NCI-H524 (cell line): ENCODE results near the gene FAIM2.

Experiments used
- DNase-seq, 2 experiments: peaks; one replicate each; lab custom pipeline; 2025; lab: John Stamatoyannopoulos, UW

The FAIM2 gene

GRCh38 chr12:49939307-49939706, 35.6 kb upstream of the FAIM2 start:
- DNase-seq: no peak

DNA sequence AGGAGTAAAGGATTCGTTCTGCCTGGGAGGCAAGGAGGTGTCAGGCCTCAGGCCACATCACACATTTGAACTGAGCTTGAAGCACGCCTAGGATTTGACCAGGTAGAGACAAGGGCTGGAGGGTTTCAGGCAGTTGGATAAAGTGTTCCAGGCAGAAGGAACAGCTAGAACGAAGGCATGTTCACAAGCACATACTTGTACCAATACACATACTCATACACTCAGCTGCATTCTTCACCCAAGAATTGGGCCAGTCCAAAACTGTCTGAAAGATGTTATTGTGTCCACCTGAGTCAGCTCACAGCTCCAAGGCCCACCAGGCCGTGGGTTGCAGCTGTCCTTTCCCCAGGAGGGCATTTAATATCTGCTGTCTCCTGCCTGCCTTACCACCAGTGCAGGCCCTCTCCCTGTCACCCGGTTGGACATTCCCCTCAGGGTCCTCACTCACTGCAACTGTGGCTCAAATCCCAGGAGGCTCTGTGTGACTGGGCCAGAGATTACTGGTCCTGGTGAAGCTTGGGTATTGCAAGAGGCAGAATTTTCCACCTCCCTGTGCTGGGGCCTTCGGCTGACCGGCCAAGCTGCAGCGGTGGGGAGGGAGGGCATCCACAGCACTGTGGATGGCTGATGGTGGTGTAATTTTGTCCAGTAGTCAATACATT, 34.1 kb upstream of the FAIM2 start:
- no peak for DNase-seq

DNA sequence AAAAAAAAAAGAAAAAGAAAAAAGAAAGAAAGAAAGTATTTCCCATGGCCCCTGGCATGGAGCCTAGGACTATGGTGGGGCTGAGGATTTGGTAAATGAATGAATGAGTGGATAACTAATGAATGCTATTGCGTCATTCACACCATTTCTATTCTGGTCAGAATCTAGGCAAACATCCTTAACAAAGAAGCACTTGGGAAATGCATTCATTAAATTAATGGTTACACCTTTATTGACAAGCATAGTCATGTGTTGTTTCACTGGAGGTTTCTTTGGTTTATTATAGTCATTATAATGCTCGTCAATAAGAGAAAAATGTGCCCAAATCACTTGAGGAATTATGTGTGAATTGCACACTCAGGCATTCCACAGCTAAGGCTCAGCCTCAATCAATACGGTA, 33.2 kb upstream of the FAIM2 start:
- no peak for DNase-seq

DNA sequence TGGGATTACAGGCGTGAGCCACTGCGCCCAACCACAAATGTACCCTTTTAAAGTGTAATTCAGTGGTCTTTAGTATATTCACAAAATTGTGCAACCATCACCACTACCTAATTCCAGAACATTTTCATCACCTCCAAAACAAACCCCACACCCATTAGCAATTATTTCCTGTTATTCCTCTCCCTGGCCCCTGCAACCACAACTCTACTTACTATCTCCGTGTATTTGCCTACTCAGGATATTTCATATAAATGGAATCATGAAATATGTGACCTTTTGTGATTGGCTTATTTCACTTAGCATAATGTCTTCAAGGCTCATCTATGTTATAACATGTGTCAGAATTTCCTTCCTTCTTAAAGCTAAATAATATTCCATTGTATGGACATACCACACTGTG, 30.8 kb upstream of the FAIM2 start:
- DNase-seq: no peak

GRCh38 chr12:49933796-49934195, 30.1 kb upstream of the FAIM2 start:
- DNase-seq: no peak

DNA sequence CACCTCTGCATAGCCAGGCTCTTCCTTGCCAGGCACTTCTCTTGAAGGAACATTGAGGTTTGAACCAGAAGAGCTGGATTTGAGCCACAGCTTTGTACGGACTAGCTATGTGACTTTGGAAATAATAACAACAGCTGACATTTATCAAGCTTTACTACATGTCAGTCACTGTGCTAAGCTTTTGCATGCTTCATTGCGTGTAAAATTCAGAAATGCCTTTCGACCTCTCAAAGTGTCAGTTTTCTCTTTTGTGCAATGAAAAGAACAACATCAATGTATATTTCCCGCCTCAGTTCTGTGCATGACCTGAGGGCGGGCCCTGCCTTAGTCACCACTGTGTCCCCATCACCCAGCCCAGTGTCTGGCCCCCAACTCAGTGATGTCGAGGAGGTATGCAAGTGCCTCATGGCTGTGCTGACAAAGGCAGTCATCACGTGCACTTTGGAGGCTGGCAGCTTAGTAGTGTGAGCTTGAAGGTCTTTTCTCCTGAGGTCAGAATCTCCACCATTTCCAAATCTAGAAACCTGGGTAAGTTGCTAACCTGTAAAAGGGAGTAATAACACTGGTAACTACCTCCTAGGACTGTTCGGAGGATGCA, 28.9 kb upstream of the FAIM2 start:
- no peak for DNase-seq

GRCh38 chr12:49932023-49932422, 28.3 kb upstream of the FAIM2 start:
- DNase-seq: no peak

DNA sequence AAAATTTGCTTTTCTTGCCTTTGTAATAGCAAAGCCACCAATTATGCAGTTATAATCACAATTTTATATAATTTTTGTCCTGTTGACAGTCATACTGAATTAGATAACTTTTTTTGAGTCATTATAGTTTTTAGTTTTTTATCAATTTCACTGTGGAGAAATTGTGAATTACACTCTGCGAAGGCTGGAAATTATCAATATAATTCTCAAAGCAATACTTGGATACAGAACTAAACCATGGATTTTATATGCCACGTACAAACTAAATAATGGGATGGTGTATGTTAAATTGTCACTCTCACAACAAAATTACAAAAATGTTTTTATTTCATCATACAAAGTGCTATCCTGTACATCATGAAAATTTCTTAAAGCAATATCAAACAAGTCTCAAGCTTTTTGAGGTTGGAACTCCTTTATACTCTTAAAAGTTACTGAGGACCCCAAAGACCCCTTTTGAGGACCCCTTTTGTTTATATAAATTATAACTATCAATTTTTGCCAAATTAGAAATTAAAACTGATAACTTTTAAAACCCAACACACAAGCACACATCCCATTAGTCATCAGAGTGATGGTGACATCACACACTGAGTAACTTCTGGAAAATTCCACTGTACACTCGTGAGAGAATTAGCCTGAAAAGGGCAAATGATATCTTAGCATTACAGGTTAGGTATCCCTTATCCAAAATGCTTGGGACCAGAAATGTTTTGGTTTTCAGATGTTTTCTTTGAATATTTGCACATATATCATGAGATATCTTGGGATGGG, 27.0 kb upstream of the FAIM2 start:
- DNase-seq: no peak

- no peak for DNase-seq
Measured at GRCh38 chr12:49929581-49929980, 25.9 kb upstream of the FAIM2 start.

GRCh38 chr12:49928471-49928870, 24.8 kb upstream of the FAIM2 start:
- no peak for DNase-seq

DNA sequence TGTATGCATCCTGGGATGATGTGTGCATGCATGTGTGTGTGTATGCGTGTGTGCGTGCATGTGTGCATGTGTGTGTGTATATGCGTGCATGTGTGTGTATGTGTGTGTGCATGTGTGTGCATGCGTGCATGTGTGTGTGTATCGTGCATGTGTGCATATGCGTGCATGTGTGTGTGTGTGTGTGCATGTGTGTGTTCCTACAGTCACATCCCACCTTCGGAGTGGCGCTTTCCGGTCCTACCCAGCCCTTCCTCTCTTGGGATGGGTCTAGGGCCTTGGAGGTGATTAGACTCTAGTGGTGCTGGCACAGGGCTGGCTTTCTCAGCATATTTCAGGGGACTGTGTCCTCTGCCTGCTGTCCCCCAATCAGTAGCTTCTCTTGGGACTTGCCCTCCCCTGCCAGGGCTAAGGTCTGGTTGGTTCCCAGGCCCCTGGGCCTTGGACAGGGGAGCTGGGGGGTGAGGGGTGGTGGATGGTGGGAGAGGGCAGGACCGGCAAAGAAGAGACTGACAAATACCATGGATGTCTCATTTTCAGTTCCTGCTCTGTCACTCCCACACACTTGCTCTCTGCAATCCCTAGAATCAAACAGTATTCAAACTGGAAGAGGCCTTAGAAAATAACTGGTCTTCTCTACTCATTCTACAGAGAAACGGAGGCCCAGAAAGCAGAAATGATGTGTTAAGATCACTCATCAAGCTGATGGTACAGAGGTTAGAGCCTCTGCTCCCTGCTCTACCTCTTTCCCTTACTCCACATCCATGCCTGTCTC, 21.9 kb upstream of the FAIM2 start:
- DNase-seq: no peak

DNA sequence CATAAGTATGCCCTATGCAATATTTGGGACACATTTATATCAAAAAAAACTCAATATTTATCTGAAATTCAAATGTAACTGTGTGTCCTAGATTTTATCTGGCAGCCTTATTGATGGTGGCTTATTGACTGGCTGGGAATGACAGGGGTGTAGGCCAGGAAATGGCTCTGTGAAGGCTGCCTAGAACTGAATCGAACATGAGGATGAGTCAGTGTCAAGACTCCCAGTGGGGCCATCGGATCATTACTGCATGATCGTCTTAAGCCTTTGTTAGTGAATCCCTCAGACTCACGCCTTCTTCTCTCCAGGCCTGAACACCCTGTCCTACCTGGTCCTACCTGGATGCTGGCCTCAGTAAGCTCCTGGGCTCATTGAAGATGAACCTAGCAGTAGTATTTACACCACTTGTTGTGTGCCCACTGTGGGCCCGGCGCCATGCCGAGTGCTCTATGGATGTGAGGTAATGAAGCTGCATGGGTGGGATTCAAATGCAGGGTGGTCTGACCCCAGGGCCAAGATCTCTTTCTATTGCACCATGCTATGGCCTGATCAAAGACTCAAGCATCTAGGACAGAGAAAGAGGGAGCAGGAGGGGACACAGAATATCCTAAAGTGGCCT, 21.0 kb upstream of the FAIM2 start:
- DNase-seq: no peak

DNA sequence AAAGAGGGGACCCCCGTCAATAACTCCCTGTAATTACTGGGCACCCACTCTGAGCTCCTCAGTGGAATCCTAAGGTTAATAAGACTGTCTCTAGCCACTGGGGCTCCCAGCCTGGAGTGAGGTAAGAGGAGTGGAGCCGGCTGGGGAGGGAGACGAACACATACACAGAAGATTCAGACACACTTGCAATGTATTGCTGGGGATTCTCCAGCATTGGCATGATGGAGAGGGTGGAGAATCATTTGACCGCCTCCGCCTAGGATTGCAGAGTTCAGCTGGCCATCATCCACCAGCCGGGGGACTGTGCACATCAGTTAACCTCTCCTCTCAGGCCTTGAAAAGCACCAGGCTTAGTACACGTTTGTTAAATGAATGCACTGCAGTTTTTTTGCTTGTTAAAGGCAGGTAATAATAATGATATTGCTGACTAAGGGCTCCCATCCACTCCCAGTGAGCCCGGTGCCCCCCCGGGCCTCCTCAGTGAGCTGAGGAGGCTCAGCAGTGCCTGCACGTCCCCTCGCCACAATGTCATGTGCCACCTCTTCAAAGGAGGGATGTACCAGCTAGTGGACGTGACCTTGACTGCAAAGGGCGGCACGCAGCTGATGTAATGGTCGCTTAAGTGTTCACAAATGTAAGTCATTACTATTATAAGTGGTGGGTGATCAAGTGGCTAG, 20.3 kb upstream of the FAIM2 start:
- no peak for DNase-seq

DNA sequence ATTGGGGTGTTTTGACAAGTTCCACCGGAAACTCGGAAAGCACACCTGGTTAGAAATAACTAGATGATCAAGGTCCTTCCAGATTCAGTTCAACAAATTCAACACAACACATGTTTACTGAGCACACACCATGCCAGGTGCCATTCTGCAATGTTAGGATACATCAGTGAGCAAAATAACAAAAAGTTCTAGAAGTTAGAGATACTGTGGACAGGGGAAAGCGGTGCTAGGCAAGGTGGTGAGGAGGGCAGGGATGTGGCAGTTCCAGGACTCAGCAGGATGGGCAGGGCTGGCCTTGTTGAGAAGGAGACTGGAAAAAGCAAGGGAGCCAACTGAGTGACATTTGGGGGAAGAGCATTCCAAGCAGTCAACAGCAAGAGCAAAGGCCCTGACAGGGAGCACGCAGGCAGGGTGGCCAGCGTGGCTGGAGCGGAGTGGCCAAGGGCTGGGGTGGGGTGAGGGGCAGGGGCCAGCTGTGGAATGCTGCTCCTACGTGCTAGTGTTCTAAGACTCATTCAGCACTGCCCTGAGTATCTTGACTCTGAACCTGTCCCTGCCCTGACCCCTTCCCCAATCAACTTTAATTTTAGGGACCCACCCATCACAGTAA, 19.4 kb upstream of the FAIM2 start:
- no peak for DNase-seq

- no peak for DNase-seq
Measured at GRCh38 chr12:49922349-49923034, 18.8 kb upstream of the FAIM2 start.

GRCh38 chr12:49921936-49922335, 18.2 kb upstream of the FAIM2 start:
- no peak for DNase-seq

DNA sequence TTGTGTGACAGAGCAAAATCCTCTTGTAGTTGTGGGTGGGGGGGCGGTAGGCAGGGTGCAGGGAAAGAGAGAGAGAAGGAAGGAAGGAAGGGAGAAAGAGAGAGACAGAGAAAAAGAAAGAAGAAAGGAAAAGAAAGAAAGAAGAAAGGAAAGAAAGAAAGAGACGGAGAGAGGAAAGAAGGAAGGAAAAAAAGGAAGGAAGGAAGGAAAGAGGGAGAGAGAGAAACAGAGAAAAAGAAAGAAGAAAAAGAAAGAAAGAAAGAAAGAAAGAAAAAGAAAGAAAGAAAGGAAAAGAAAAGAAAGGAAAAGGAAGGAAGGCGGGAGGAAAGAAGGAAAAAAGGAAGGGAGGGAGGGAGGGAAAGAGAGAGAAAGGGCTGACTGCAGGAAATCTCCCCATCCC, 17.6 kb upstream of the FAIM2 start:
- DNase-seq: no peak

DNA sequence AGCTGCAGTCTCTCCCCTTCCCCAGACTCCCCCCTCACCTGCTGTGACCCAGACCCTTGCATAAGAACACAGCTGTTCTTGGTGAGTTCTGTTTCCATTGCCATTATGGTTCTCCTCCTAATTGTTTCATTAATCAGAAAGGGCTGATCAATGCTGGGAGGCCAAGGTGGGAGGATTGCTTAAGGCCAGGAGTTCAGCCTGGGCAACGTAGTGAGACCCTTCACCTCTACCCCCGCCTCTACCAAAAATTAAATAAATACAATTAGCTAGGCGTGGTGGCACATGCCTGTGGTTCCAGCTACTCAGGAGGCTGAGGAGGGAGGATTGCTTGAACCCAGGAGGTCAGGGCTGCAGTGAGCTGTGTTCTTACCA, 17.2 kb upstream of the FAIM2 start:
- DNase-seq: no peak

- DNase-seq: no peak
Measured at GRCh38 chr12:49920241-49920914, 16.7 kb upstream of the FAIM2 start.

DNA sequence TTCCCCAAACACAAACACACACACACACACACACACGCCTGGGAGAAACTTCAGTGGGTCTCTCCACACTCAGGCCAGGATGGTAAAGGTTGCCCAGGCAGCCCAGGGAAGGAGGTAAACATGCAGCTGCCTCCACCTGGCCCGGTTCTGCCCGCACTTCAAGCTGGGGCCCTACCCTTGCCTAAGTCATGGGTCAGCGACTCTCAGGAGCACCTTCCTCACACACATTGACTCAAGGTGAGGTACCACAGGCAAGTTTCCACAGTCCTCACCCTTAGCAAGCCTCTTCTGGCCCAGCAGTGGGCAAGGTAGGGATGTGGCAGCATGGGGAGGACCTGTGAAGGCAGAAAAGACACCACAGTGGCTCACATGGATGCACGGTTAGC, 14.1 kb upstream of the FAIM2 start:
- no peak for DNase-seq
